OCI-LY7 (cell line): ENCODE results near the gene ZBTB3.

Source experiments
- EZH2phosphoT487 ChIP-seq: fragments of 200-600 bp; sonication (generic); IDR thresholded peaks from 2 replicates; pipeline ENCODE4 v1.6.1; 2018; ENCODE audit warnings: low read depth, borderline replicate concordance, mild to moderate bottlenecking, mixed run types, antibody characterized with exemption, low read length, moderate library complexity, mixed read lengths
- TF ChIP-seq, protein P1 (sequence below): fragments of 200-600 bp; sonication (generic); conservative IDR thresholded peaks from 2 replicates; pipeline ENCODE4 v1.5.1; 2014; ENCODE audit warnings: mild to moderate bottlenecking, antibody characterized with exemption, low read length, moderate library complexity, mixed read lengths

DNA sequence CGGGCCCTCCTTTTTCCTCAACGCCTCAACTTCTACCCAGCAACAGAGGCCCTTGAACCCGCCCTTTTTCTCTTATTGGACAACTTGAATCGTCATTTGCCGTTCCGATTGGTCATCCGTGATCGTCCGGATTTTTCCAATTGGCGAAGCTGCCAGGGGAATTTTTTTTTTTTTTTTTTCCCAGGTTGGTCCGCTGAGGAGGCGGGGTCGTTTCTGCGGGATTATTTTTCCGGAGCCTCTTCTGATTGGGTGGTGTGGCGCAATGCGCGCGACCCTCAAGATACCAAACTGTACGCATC lies 26.1 kb downstream of the ZBTB3 start:
- TF ChIP-seq, protein P1, sequence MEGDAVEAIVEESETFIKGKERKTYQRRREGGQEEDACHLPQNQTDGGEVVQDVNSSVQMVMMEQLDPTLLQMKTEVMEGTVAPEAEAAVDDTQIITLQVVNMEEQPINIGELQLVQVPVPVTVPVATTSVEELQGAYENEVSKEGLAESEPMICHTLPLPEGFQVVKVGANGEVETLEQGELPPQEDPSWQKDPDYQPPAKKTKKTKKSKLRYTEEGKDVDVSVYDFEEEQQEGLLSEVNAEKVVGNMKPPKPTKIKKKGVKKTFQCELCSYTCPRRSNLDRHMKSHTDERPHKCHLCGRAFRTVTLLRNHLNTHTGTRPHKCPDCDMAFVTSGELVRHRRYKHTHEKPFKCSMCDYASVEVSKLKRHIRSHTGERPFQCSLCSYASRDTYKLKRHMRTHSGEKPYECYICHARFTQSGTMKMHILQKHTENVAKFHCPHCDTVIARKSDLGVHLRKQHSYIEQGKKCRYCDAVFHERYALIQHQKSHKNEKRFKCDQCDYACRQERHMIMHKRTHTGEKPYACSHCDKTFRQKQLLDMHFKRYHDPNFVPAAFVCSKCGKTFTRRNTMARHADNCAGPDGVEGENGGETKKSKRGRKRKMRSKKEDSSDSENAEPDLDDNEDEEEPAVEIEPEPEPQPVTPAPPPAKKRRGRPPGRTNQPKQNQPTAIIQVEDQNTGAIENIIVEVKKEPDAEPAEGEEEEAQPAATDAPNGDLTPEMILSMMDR: no peak
- TF ChIP-seq EZH2phosphoT487: no peak
